HG02678 (cell line): Measurements from ENCODE around the gene ABCA3.

Experiments used
- ATAC-seq: cut with Tn5 transposase; IDR thresholded peaks from one replicate; pipeline ENCODE4 v1.9.1; 2021; ENCODE audit warnings: mild to moderate bottlenecking, moderate library complexity; ENCODE audit not compliant: unreplicated experiment

Gene ABCA3

GRCh38 chr16:2357331-2357730 is 16.8 kb upstream of the ABCA3 start:
- no peak for ATAC-seq

- ATAC-seq: no peak
These were observed 10.0 kb upstream of the ABCA3 start for GRCh38 chr16:2350500-2350899.

- ATAC-seq: no peak
These were observed 2.7 kb upstream of the ABCA3 start for GRCh38 chr16:2343211-2343610.

- no peak for ATAC-seq
These were observed 1.2 kb upstream of the ABCA3 start for GRCh38 chr16:2341456-2342447.

DNA sequence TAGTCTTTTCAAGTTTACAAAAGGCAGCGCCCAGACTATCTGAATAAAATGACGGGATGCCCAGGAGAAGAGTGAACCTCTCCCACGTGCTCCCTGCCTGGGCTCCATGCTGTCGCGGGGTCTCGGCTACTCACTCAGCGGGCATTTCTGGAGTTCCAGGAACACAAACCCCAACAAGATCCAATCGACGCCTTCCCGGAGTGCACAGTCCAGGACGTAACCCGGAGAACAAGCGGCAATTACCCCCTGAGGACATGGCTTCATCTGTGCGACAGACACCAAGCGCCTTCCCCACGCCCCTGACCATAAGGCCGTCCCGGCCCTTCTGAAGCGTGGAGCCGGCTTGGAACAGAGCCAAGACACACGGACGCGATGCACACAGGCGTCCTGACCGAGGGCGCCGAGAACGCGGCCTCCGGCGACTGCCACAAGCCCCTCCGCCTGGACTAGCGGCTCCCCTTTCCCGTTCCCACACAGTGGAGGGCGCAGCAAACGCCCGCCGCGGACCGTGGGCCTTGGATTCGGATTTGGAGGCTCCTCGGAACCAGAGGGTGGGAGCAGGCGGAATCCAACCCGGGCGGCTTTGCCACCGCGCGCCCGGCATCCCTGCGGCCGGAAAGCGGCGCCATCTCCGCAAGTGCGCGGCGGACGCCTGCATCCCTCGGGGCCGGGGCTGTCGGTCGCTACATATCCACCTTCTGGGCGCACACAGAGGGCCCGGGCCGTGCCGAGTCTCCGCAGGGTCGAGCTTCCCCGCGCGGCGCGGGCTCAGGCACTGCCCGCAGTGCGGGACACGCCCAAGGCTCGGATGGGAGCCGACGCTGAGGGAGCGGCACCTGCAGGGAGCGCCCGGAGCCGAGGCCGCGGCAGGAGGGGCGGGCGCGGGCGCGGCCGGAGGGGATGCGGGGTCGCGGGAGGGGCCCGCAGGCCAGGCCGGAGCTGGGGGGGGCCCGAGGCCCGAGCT is 725 bp downstream of the ABCA3 start:
- peak; percentile 35 for ATAC-seq

DNA sequence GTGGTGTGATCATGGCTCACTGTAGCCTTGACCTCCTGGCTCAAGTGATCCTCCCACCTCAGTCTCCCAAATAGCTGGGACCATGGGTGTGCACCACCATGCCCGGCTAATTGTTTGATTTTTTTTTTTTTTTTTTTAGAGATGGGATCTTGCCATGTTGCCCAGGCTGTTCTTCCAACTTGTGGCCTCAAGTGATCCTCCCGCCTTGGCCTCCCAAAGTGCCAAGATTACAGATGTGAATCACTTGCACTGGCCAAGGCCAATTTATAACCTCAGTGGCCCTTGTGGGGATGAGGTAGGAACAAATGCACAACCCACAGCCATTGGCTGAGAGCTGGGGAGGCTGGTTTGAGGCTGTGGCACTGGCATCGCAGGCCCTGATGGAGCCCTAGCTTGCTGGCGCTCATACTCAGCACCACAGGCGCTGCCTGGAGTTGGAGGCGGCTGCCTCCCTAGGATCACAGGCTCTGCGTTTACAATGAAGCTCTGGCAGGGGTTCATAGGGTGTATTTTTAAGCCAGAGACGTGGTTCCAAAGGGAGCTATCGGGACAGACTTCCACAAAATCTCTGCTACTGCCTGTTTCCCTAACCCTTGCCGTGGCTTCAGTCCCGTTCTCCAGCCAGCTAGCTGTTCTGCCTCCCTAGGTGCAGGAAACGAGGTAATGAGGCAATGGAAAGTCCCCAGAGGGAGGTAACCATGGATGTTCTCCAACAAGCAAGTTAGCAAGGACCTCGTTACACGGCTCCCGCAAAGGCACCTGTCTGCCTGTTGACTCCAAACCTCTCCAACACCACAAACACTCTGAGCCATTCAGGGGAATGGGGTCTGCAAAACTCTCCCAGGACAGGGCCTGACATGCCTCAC is 2.9 kb downstream of the ABCA3 start:
- no peak for ATAC-seq

DNA sequence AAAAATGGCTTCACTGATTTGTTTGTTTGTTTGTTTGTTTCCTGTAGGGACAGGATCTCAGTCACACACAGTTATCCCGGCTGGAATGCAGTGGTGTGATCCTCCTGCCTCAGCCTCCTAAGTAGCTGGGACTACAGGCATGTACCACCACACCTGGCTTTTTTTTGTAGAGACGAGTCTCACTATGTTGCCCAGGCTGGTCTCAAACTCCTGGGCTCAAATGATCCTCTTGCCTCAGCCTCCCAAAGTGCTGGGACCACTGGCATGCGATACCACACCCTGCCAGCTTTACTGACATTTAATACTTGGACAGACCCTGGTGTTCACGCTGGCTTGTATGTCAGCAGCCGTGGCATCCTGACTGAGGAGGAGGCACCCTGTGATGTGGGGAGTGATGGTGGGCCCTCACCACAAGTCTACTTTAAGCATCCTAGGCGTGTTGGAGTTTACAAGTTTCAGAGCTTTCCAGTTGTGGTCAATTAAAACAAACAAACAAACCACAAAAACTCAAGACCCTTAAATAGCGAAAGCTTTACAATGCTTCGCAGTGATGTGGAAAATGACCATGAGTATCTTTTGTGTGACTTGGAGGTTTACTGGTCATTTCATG is 5.1 kb downstream of the ABCA3 start:
- ATAC-seq: no peak

DNA sequence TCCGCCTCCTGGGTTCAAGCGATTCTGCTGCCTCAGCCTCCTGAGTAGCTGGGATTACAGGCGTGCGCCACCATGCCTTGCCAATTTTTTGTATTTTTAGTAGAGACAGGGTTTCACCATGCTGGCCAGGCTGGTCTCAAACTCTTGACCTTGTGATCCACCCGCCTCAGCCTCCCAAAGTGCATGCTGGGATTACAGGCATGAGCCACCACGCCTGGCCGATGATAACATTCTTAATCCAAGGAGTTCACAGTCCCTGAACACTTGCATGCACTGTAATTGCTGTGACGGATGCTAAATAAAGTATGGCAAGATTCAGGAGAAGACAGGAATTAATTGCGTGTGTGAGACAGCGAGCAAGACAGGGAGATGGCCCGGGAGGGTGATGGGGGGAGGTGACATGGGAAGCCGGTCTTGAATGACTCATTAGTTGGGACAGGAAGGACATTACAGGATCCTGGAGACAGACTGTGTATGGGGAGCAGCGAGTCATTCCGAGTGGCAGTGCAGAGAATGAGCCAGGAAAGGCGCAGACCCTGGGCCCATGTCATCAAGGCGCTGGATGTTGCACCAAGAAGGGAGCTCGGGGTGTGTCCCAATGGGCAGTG is 6.7 kb downstream of the ABCA3 start:
- no peak for ATAC-seq

GRCh38 chr16:2333231-2333630 is 7.3 kb downstream of the ABCA3 start:
- ATAC-seq: no peak

DNA sequence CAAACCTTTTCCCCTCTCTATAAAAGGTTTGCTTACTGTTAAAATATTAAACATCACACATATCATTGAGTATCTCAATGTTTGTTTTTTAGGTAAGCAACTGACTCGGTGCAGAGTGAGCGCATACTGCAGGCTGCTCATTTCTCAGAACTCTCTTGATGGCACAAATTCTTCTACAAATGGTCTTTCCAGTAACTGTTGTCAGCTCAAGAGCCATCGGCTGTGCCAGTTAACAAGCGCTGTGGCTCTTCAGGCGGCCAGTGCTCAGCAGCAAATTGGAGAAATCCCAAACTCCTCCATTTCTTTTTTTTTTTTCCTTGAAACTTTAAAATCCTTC is 8.6 kb downstream of the ABCA3 start:
- no peak for ATAC-seq

GRCh38 chr16:2331199-2331930 is 9.2 kb downstream of the ABCA3 start:
- ATAC-seq: no peak

- ATAC-seq: no peak
These were observed 11.0 kb downstream of the ABCA3 start for GRCh38 chr16:2329532-2329931.

DNA sequence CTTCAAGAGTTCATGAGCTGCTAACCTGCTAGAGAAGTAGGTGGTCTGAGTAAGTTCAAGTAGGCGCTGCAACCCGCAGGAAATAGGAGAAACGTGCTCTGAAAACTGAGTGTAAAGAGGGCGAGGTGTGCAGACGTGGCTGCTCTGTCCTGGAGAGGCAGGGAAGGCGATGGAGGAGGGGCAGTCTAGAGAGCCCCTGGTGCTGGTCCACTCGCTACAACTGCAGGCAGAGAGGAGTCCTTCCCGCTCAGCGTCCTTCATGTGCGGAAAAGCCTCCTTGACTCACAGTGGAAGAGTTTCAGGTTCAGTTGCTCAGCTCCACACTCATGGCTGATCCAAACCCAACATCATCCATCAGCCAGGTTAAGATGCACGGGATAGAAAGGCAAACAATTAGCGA is 12.1 kb downstream of the ABCA3 start:
- no peak for ATAC-seq

DNA sequence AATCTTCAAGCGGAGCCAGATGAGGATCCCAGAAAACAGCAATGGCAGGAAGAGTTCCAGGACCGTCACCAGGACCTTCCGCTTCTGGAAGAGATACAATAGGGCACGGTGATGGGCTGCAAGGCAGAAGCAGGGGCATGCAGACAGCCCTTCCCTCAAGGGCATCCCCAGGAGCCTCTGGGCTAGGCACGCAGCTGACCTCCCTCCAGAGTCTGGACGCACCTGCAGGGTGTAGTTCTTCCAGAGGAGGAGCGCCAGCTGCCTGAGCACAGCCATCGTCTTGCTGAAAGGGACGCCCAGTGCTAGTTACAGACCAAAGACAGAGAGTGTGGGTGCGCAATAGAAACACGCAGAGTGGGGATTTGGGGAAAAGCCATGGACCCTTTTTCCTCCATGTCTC is 14.3 kb downstream of the ABCA3 start:
- no peak for ATAC-seq

DNA sequence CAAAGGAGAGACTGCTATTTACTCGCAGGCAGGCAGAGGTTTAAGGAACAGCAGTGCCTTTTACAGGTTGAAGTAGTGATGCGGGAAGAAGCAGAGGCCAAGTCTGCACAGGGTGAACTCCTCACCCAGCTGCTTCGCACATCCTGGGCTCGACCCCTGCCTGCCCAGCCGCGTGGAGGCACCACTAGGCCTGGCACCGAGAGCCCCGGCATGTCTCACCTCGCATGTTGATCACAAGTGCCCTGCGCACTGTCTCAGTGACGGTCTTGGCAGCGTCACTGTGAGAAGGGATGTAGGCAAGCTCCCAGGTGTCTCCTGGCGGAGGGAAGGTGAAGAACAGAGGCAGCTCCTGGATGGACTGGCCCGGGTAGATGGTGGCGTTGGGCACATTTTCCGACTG is 14.7 kb downstream of the ABCA3 start:
- ATAC-seq: no peak

- ATAC-seq: no peak
These were observed 15.3 kb downstream of the ABCA3 start for GRCh38 chr16:2325181-2325580.

DNA sequence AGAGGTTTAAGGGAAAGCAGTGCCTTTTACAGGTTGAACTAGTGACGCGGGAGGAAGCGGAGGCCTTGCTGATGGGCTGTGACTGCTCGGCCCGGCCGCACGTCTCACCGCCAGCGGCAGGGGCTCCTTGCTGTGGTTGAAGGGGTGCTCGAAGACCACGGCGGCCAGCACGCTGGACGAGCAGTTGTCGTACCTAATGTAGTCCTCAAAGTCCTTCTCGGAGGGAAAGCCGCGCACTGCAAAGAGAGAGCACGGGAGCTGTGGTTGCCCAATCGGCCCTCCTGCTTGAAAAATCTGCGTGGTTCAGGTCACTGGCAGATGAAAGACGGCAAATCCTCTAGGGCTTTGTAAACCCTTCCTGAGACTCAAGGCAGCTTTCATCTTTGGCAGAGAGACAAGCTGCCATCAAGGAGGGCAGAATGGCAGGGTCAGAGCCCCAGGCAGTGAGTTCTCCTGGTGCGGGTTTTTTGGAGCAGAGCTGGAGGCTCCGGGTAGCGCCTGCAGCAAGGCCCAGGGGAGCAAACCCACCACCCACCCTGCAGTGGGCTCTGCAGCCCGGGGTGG is 16.1 kb downstream of the ABCA3 start:
- no peak for ATAC-seq

DNA sequence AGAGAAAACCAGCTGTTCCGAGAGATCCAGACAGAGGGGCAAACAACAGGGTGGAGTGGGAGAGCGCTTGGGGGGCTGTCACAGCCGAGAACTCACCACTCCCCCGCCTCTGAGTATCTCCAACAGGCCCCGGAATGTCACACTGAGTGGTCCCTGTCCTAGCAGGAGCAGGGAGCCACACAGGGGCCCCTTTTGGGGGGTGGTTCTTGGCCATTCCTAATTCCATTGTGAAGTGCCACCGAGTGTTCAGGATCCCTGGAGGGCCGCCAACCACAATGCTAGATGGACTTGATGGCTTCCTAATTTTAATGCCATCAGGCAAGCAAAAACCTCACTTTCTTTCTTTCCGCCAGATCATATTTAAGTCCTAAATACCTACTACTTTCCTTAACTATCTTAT is 16.8 kb downstream of the ABCA3 start:
- no peak for ATAC-seq

DNA sequence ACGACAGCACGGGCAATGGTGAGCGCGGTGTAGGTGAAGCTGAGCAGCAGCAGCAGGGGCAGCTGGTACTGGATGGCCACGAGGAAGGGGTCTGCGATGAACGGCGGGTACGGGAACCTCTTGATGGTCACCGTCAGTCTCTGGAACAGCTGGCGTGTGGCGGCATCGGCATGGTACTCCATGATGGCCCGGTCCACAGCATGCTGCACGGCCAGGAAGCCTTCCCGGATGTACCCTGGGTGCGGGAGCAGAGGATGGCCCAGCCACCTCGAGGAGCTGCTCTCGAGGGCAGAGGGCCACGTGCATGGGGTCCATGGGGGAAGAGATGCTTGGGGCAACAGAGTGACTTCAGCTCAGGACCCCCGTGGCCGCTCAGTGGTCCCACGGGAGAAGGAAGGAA is 20.9 kb downstream of the ABCA3 start:
- no peak for ATAC-seq
